Loucy (cell line): ENCODE results near the gene ACAN.

Experiments used
- EZH2phosphoT487 ChIP-seq: fragments of 200-600 bp; IDR thresholded peaks from 2 replicates; pipeline ENCODE4 v1.6.1; 2018; ENCODE audit warnings: antibody characterized with exemption, mild to moderate bottlenecking, moderate library complexity, borderline replicate concordance
- TF ChIP-seq, protein P1 (sequence below): fragments of 200-600 bp; sonication (generic); conservative IDR thresholded peaks from 2 replicates; pipeline ENCODE4 v1.5.1; 2014; ENCODE audit warnings: mild to moderate bottlenecking, antibody characterized with exemption, low read length

DNA sequence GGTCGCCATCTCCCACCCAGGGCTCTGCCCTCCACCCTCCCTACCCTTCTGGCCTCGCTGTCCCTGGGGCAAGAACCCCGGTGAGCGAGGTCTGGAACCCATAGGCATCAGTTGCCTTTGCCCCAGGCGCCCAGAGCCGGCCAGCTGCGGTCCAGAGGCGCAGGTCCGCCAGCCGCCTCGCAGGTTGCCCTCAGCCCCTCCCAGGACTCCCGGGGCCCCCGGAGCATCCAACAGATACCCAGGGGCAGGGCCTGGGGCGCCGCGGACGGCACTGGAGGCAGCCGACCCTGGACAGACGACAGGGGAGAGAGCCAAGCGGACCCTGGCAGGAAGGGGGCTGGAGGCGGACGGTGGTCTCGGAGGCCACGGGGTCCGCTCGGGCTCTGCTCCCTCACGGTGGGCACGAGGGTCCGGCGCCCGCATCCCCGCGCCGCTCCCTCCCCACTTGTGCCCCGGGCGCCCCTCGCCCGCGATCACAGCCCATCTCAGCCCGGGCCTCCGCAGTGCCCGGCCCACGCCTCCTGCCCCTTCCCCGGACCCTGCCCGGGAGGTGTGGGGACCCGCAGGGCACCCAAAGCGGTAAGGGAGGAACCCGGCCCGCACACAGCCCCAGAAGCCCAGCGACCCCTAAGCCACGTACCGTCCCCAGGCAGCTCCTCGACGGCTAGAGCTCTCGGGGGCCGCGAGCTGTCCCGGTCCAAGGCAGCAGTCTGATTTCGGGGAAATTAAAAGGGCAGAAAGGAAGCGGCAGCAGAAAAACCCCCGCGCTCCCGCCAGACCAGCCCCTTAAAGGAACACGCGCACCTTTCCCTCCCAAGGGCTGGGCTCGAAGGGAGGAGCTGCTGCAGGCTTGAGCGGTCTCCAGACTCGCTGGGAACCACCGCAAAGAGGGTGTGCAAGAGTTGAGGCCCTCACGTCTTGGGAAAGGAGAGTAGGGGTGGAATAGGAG lies 91.9 kb downstream of the ACAN start, which contains the start of gene HAPLN3:
- TF ChIP-seq, protein P1, sequence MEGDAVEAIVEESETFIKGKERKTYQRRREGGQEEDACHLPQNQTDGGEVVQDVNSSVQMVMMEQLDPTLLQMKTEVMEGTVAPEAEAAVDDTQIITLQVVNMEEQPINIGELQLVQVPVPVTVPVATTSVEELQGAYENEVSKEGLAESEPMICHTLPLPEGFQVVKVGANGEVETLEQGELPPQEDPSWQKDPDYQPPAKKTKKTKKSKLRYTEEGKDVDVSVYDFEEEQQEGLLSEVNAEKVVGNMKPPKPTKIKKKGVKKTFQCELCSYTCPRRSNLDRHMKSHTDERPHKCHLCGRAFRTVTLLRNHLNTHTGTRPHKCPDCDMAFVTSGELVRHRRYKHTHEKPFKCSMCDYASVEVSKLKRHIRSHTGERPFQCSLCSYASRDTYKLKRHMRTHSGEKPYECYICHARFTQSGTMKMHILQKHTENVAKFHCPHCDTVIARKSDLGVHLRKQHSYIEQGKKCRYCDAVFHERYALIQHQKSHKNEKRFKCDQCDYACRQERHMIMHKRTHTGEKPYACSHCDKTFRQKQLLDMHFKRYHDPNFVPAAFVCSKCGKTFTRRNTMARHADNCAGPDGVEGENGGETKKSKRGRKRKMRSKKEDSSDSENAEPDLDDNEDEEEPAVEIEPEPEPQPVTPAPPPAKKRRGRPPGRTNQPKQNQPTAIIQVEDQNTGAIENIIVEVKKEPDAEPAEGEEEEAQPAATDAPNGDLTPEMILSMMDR = no peak
- no peak for TF ChIP-seq EZH2phosphoT487
